ENCODE data around the gene RERG. TPM values are rescaled to one million over a fixed set of nuclear protein-coding genes. Genes with fewer than 3 reads are reported as not detected.

RERG gene
- total RNA-seq, 2 donors from 2014 or later, result 0.42 to 1.4 TPM

- H3K36me3 Mint-ChIP-seq (ENCODE audit: low read depth), result no peaks in the 10 kb centered on the region
- no peaks in the 10 kb centered on the region for H3K27me3 ChIP-seq (ENCODE audit: control insufficient read depth, insufficient read depth, low read length, poor library complexity, severe bottlenecking)
- H3K27ac ChIP-seq (ENCODE audit: low read depth, low read length), result no peak overlapping the region
- peaks cover 5% of the 10 kb centered on the region for H3K4me1 ChIP-seq (ENCODE audit: control insufficient read depth, insufficient read depth, low read length)
- H3K4me3 ChIP-seq (ENCODE audit: low read length), result no peak overlapping the region
- no peak overlapping the region for H3K9ac ChIP-seq (ENCODE audit: extremely low read depth, low read length, poor library complexity, severe bottlenecking)
- no peaks in the 10 kb centered on the region for H3K9me3 Mint-ChIP-seq
- no peaks in the 10 kb centered on the region for H3K27me3 Mint-ChIP-seq (ENCODE audit: insufficient read depth)
- H3K4me3 Mint-ChIP-seq, result no peak overlapping the region
- 77% methylated on average over 1 of the region's 1 CpG; no CpG with 5 or more reads in 1 of the 2 experiments for WGBS, 2 experiments (ENCODE audit: insufficient coverage in 1 of 2, insufficient read length in 1 of 2)
- H3K4me1 Mint-ChIP-seq, result peaks cover 32% of the 10 kb centered on the region
- DNase-seq, result no peak
- H3K27ac Mint-ChIP-seq, result no peak overlapping the region
- TF ChIP-seq, protein P1, sequence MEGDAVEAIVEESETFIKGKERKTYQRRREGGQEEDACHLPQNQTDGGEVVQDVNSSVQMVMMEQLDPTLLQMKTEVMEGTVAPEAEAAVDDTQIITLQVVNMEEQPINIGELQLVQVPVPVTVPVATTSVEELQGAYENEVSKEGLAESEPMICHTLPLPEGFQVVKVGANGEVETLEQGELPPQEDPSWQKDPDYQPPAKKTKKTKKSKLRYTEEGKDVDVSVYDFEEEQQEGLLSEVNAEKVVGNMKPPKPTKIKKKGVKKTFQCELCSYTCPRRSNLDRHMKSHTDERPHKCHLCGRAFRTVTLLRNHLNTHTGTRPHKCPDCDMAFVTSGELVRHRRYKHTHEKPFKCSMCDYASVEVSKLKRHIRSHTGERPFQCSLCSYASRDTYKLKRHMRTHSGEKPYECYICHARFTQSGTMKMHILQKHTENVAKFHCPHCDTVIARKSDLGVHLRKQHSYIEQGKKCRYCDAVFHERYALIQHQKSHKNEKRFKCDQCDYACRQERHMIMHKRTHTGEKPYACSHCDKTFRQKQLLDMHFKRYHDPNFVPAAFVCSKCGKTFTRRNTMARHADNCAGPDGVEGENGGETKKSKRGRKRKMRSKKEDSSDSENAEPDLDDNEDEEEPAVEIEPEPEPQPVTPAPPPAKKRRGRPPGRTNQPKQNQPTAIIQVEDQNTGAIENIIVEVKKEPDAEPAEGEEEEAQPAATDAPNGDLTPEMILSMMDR (conservative IDR thresholded peaks at IDR 0.05), result no peak
- H3K36me3 ChIP-seq (ENCODE audit: control insufficient read depth, insufficient read depth, low read length), result no peaks in the 10 kb centered on the region
- no peaks in the 10 kb centered on the region for H3K9me3 ChIP-seq (ENCODE audit: control insufficient read depth, low read length)
Measured at GRCh38 chr12:15155271-15155670, 65.9 kb downstream of the RERG start.

DNA sequence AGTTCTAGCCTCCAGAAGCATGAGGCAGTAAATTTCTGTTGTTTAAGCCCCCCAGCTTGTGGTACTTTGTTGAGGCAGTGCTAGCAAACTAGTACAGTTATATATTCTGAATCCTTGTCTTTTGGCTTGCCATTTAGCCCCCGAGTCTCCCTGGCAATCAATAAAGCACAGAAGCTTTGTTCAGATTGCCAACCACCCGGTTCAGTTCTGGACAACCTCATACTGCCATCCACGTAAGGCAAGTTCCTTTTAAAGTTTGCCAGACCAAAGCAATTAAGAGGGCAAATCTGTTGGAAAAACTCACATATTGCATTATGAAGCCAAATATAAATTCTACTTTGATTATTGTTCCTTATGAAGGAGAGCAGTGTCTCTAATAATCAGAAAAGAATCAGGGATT lies 67.1 kb downstream of the RERG start:
- Histone ChIP-seq H3K9me3 (ENCODE audit: control insufficient read depth, low read length) (no peaks in the 10 kb centered on the region), H3K27me3 (ENCODE audit: control insufficient read depth, insufficient read depth, low read length, poor library complexity, severe bottlenecking) (no peaks in the 10 kb centered on the region), H3K27ac (ENCODE audit: low read depth, low read length) (no peak overlapping the region), H3K36me3 (ENCODE audit: control insufficient read depth, insufficient read depth, low read length) (no peaks in the 10 kb centered on the region), H3K4me1 (ENCODE audit: control insufficient read depth, insufficient read depth, low read length) (peaks cover 5% of the 10 kb centered on the region), H3K9ac (ENCODE audit: extremely low read depth, low read length, poor library complexity, severe bottlenecking) (no peak overlapping the region), H3K4me3 (ENCODE audit: low read length) (no peak overlapping the region)
- no peaks in the 10 kb centered on the region for H3K9me3 Mint-ChIP-seq
- H3K27me3 Mint-ChIP-seq (ENCODE audit: insufficient read depth), result no peaks in the 10 kb centered on the region
- H3K36me3 Mint-ChIP-seq (ENCODE audit: low read depth), result no peaks in the 10 kb centered on the region
- 93 to 100% methylated on average over 2 to 3 of the region's 3 CpGs for WGBS, 2 experiments (ENCODE audit: insufficient coverage in 1 of 2, insufficient read length in 1 of 2)
- no peak overlapping the region for H3K4me3 Mint-ChIP-seq
- TF ChIP-seq, protein P1 (conservative IDR thresholded peaks at IDR 0.05), result no peak
- H3K27ac Mint-ChIP-seq, result no peak overlapping the region
- no peak for DNase-seq
- H3K4me1 Mint-ChIP-seq, result peaks cover 32% of the 10 kb centered on the region

GRCh38 chr12:15152868-15153267 lies 68.3 kb downstream of the RERG start:
- H3K27me3 ChIP-seq (ENCODE audit: control insufficient read depth, insufficient read depth, low read length, poor library complexity, severe bottlenecking), result no peaks in the 10 kb centered on the region
- 80 to 100% methylated on average over 1 to 2 of the region's 2 CpGs for WGBS, 2 experiments (ENCODE audit: insufficient coverage in 1 of 2, insufficient read length in 1 of 2)
- Mint-ChIP-seq H3K4me3 (no peak overlapping the region), H3K36me3 (ENCODE audit: low read depth) (no peaks in the 10 kb centered on the region), H3K9me3 (no peaks in the 10 kb centered on the region), H3K4me1 (peaks cover 36% of the 10 kb centered on the region), H3K27ac (no peak overlapping the region), H3K27me3 (ENCODE audit: insufficient read depth) (no peaks in the 10 kb centered on the region)
- peaks cover 5% of the 10 kb centered on the region for H3K4me1 ChIP-seq (ENCODE audit: control insufficient read depth, insufficient read depth, low read length)
- no peak overlapping the region for H3K4me3 ChIP-seq (ENCODE audit: low read length)
- no peak overlapping the region for H3K9ac ChIP-seq (ENCODE audit: extremely low read depth, low read length, poor library complexity, severe bottlenecking)
- no peaks in the 10 kb centered on the region for H3K36me3 ChIP-seq (ENCODE audit: control insufficient read depth, insufficient read depth, low read length)
- no peaks in the 10 kb centered on the region for H3K9me3 ChIP-seq (ENCODE audit: control insufficient read depth, low read length)
- no peak overlapping the region for H3K27ac ChIP-seq (ENCODE audit: low read depth, low read length)
- DNase-seq, result no peak
- TF ChIP-seq, protein P1 (conservative IDR thresholded peaks at IDR 0.05), result peak; percentile 13
